OCI-LY1 (cell line): ENCODE results near the gene P2RY13.

Experiments
- H2AFZ ChIP-seq: fragments of 200-600 bp; sonication (generic), shearing (Covaris generic); 2 replicates; pipeline ENCODE4 v1.6.0; 2014; ENCODE audit warnings: antibody characterized with exemption, mild to moderate bottlenecking, low read length
- H3F3A ChIP-seq: fragments of 200-600 bp; sonication (generic), shearing (Covaris generic); 2 replicates; pipeline ENCODE4 v1.6.0; 2014; ENCODE audit warnings: mild to moderate bottlenecking, antibody characterized with exemption, low read length, moderate library complexity; ENCODE audit not compliant: insufficient read depth
- H3K27ac ChIP-seq: fragments of 200-600 bp; sonication (generic); 2 replicates; pipeline ENCODE4 v1.5.1; 2014; ENCODE audit warnings: low read length, mixed run types, mild to moderate bottlenecking, low read depth; ENCODE audit not compliant: poor library complexity, severe bottlenecking
- H3K27me3 ChIP-seq: fragments of 200-600 bp; sonication (generic); 2 replicates; pipeline ENCODE4 v1.6.0; 2014; ENCODE audit warnings: antibody characterized with exemption, mild to moderate bottlenecking, low read length, moderate library complexity; ENCODE audit not compliant: insufficient read depth
- H3K36me3 ChIP-seq: fragments of 200-600 bp; sonication (generic); 2 replicates; pipeline ENCODE4 v1.6.1; 2014; ENCODE audit warnings: mild to moderate bottlenecking, antibody characterized with exemption, low read length, moderate library complexity, mixed read lengths; ENCODE audit not compliant: insufficient read depth
- H3K4me1 ChIP-seq: fragments of 200-600 bp; sonication (generic); 2 replicates; pipeline ENCODE4 v1.5.1; 2014; ENCODE audit warnings: mild to moderate bottlenecking, low read length, moderate library complexity; ENCODE audit not compliant: insufficient read depth, severe bottlenecking
- H3K4me2 ChIP-seq: fragments of 200-600 bp; sonication (generic), shearing (Covaris generic); 2 replicates; pipeline ENCODE4 v1.6.1; 2014; ENCODE audit warnings: low read length
- H3K4me3 ChIP-seq: fragments of 200-600 bp; sonication (generic); 2 replicates; pipeline ENCODE4 v1.5.1; 2014; ENCODE audit warnings: low read length, low read depth, mild to moderate bottlenecking, mixed read lengths; ENCODE audit not compliant: poor library complexity, severe bottlenecking
- H3K79me2 ChIP-seq: fragments of 200-600 bp; shearing (Covaris generic); 2 replicates; pipeline ENCODE4 v1.6.1; 2016; ENCODE audit warnings: mixed run types, low read length, mixed read lengths; ENCODE audit not compliant: insufficient read depth
- H3K9ac ChIP-seq: fragments of 200-600 bp; sonication (generic), shearing (Covaris generic); 2 replicates; pipeline ENCODE4 v1.6.1; 2014; ENCODE audit warnings: mild to moderate bottlenecking, low read length, mixed read lengths
- H3K9me2 ChIP-seq: fragments of 200-600 bp; sonication (generic), shearing (Covaris generic); 2 replicates; pipeline ENCODE4 v1.6.1; 2014; ENCODE audit warnings: low read depth, mild to moderate bottlenecking, low read length, mixed read lengths
- H3K9me3 ChIP-seq: fragments of 200-600 bp; shearing (Covaris generic); 2 replicates; pipeline ENCODE4 v1.6.1; 2014; ENCODE audit warnings: low read length, mixed read lengths
- H4K20me1 ChIP-seq: fragments of 200-600 bp; sonication (generic), shearing (Covaris generic); 2 replicates; pipeline ENCODE4 v1.6.0; 2016; ENCODE audit warnings: mild to moderate bottlenecking, low read length; ENCODE audit not compliant: insufficient read depth
- EZH2 ChIP-seq: fragments of 200-600 bp; sonication (generic), shearing (Covaris generic); IDR thresholded peaks from 2 replicates; pipeline ENCODE4 v1.8.0; 2017; ENCODE audit warnings: borderline replicate concordance, mixed run types, mild to moderate bottlenecking, antibody characterized with exemption, low read length, moderate library complexity, mixed read lengths
- TF ChIP-seq, protein P1 (sequence below): fragments of 200-600 bp; sonication (generic), shearing (Covaris generic); IDR thresholded peaks from 2 replicates; pipeline ENCODE4 v1.5.1; 2017; ENCODE audit warnings: mild to moderate bottlenecking, antibody characterized with exemption, low read length, moderate library complexity, mixed read lengths

P2RY13 gene

DNA sequence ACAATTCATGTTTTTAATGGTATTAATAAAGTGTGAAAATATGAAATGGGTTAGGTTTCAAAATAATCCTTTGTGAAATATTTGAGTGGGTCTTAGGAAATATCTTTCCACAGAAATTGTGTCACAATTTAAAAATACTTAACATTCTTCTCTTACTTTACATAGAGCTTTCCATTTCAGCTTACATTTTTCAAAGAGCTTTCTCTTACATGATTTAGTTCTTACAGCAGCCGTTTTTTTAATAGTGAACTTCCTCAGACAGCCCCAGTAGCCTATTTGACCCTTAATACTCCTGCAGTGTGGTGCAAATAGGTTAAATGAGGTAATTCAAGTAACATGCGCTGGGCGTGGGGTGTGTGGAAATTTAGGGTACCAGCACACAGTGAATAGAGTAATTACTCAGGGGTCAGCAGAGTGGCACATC lies 33.4 kb upstream of the P2RY13 start:
- Histone ChIP-seq H3K79me2 (no peaks in the 10 kb centered on the region), H3F3A (no peaks in the 10 kb centered on the region), H4K20me1 (no peaks in the 10 kb centered on the region), H3K4me2 (no peak overlapping the region), H3K9ac (no peak overlapping the region), H3K27me3 (no peaks in the 10 kb centered on the region), H3K4me3 (no peak overlapping the region), H3K36me3 (no peaks in the 10 kb centered on the region), H3K27ac (no peak overlapping the region), H3K9me2 (no peaks in the 10 kb centered on the region), H2AFZ (no peak overlapping the region), H3K9me3 (no peaks in the 10 kb centered on the region), H3K4me1 (no peaks in the 10 kb centered on the region)
- no peak for TF ChIP-seq EZH2

DNA sequence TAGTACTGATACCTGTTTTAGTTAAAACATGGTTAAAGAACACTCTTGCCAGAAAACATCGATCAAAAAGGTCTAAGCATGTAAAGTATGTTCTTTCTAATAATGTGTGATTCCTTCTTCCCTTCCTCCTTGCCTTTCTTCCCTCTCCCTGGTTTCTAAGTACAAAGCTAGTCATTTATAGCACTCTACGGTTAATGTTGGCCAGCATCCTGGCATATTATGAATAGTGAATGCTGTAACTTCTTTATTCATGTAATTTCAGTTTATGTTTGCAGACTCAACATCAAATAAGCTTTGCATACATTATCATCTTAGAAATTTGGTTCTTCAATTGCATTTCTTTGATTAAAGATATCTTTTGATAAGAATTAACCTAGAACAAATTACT lies 28.1 kb upstream of the P2RY13 start:
- Histone ChIP-seq H3K27me3 (no peaks in the 10 kb centered on the region), H3F3A (no peaks in the 10 kb centered on the region), H3K27ac (no peak overlapping the region), H3K9me3 (no peaks in the 10 kb centered on the region), H3K4me2 (no peak overlapping the region), H3K79me2 (no peaks in the 10 kb centered on the region), H3K9ac (no peak overlapping the region), H4K20me1 (no peaks in the 10 kb centered on the region), H3K4me3 (no peak overlapping the region), H3K4me1 (no peaks in the 10 kb centered on the region), H3K9me2 (no peaks in the 10 kb centered on the region), H2AFZ (no peak overlapping the region), H3K36me3 (no peaks in the 10 kb centered on the region)
- TF ChIP-seq, protein P1, sequence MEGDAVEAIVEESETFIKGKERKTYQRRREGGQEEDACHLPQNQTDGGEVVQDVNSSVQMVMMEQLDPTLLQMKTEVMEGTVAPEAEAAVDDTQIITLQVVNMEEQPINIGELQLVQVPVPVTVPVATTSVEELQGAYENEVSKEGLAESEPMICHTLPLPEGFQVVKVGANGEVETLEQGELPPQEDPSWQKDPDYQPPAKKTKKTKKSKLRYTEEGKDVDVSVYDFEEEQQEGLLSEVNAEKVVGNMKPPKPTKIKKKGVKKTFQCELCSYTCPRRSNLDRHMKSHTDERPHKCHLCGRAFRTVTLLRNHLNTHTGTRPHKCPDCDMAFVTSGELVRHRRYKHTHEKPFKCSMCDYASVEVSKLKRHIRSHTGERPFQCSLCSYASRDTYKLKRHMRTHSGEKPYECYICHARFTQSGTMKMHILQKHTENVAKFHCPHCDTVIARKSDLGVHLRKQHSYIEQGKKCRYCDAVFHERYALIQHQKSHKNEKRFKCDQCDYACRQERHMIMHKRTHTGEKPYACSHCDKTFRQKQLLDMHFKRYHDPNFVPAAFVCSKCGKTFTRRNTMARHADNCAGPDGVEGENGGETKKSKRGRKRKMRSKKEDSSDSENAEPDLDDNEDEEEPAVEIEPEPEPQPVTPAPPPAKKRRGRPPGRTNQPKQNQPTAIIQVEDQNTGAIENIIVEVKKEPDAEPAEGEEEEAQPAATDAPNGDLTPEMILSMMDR: no peak
- TF ChIP-seq EZH2: no peak

DNA sequence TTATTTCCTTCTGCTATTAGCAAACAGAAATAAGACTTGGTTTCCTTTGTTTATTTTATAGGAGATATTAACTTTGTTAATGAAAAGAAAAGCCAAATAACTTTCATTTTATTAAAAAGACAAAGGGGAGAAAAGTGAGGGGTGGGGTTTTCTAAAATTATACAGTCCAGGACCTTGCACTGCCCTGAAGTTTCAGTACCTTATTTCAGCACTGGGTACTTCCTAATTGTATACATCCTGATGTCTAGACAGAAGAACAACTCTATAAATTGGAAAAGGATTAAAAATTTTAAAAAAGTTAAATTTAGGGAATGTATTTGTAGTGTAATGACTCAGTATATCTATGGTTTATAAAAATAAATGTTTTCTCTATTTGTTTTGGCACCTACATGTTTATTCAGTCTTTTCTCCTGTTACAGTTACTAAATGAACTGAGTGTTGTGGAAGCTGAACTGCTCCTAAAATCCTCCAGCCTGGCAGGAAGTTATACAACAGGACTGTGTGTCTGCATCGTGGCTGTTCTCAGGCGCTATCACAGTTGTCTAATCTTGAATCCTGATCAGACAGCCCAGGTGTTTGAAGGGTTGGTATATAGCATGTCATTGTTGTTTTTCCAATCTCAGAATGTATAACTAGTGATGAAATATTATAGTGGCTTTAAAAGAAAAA lies 27.6 kb upstream of the P2RY13 start:
- H4K20me1 ChIP-seq: no peaks in the 10 kb centered on the region
- H3K36me3 ChIP-seq: no peaks in the 10 kb centered on the region
- H3F3A ChIP-seq: no peaks in the 10 kb centered on the region
- H3K4me3 ChIP-seq: no peak overlapping the region
- no peak overlapping the region for H3K27ac ChIP-seq
- TF ChIP-seq, protein P1: no peak
- no peak for TF ChIP-seq EZH2
- no peaks in the 10 kb centered on the region for H3K9me2 ChIP-seq
- H3K4me2 ChIP-seq: no peak overlapping the region
- no peaks in the 10 kb centered on the region for H3K79me2 ChIP-seq
- no peaks in the 10 kb centered on the region for H3K9me3 ChIP-seq
- H2AFZ ChIP-seq: no peak overlapping the region
- no peak overlapping the region for H3K9ac ChIP-seq
- no peaks in the 10 kb centered on the region for H3K4me1 ChIP-seq
- H3K27me3 ChIP-seq: no peaks in the 10 kb centered on the region

DNA sequence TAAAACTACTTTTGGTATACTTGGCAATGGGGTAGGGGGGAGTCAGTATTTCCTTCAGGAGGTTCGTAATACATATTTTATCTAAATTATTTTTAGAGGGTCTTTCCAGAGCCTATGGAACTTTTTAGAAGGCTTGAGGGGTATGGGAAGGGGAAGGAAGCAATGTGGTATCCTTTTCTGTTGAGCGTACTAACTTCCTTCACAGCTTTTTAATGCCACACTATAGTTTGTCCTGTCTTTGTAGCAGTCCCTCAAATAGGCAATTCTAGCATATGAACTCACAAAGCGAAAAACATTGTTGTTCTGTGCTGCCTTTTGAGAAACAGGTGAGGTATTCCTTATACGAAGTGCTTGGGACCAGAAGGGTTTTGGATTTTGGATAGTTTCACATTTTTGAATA lies 22.3 kb upstream of the P2RY13 start:
- Histone ChIP-seq H3K27me3 (no peaks in the 10 kb centered on the region), H3K79me2 (no peaks in the 10 kb centered on the region), H3K27ac (no peak overlapping the region), H3K4me1 (no peaks in the 10 kb centered on the region), H3K4me3 (no peak overlapping the region), H3F3A (no peaks in the 10 kb centered on the region), H3K9me2 (no peaks in the 10 kb centered on the region), H4K20me1 (no peaks in the 10 kb centered on the region), H3K36me3 (no peaks in the 10 kb centered on the region), H3K9me3 (no peaks in the 10 kb centered on the region), H2AFZ (no peak overlapping the region; the same call in 1 of the 2 replicates), H3K4me2 (no peak overlapping the region), H3K9ac (no peak overlapping the region)
- no peak for TF ChIP-seq EZH2
- TF ChIP-seq, protein P1: no peak
